Progenitor cell of endocrine pancreas (in vitro differentiated cells): ENCODE data around the gene MBIP. TPM values are rescaled to one million over a fixed set of nuclear protein-coding genes. Genes with fewer than 3 reads are reported as not detected.
"Not testable (repeated sequence)": the region's sequence is repeated elsewhere in the genome, so short reads cannot be mapped to it uniquely, and the experiment has no call there.

Source experiments
- DNase-seq: peaks from one replicate; pipeline ENCODE4 v3.0.0; 2021; ENCODE audit warnings: low spot score; ENCODE audit not compliant: unreplicated experiment
- H3K27ac Mint-ChIP-seq: 2 replicates; pipeline ENCODE4 v1.8.0; 2021; ENCODE audit warnings: mild to moderate bottlenecking, moderate library complexity, mixed read lengths
- H3K27me3 Mint-ChIP-seq: 2 replicates; pipeline ENCODE4 v1.8.0; 2021; ENCODE audit warnings: mixed read lengths
- H3K36me3 Mint-ChIP-seq: 2 replicates; pipeline ENCODE4 v1.8.0; 2022; ENCODE audit warnings: mixed read lengths; ENCODE audit not compliant: insufficient read depth
- H3K4me1 Mint-ChIP-seq: 2 replicates; pipeline ENCODE4 v1.8.0; 2021; ENCODE audit warnings: low read depth, mixed read lengths
- H3K4me3 Mint-ChIP-seq: 2 replicates; pipeline ENCODE4 v1.8.0; 2021; ENCODE audit warnings: low read depth, mild to moderate bottlenecking, moderate library complexity, mixed read lengths
- H3K9me3 Mint-ChIP-seq: 2 replicates; pipeline ENCODE4 v1.8.0; 2021; ENCODE audit warnings: low read depth, mixed read lengths
- CTCF ChIP-seq: fragments of 200-600 bp; sonication (generic); IDR thresholded peaks from one replicate; pipeline ENCODE4 v1.5.0; 2021; ENCODE audit warnings: antibody characterized with exemption, mild to moderate bottlenecking; ENCODE audit not compliant: unreplicated experiment
- total RNA-seq: library from RNA; stranded (reverse); gene quantifications from 2 replicates; pipeline ENCODE4 v1.2.1, GENCODE V29; 2021

Gene MBIP
- total RNA-seq, 1 donor from 2014 or later, result 32.8 TPM

DNA sequence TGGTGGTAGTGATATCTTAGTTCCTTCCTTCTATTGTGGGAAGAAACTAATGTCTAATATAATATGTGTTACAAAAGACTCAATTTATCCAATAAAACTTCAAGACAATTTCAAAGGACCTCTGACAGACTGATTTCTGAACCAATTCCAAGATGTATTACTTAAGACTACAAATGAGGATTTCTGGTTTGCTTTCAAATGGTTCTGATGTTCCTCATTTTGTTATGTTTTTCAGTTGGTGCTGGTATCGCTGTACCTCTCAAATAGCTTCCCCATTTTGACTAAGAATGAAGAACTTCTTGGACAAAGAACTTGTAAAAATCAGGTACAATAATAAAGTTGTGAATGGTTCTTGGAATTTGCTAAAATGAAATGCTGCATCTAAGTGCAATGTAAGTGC, 19.4 kb upstream of the MBIP start:
- Mint-ChIP-seq H3K4me3 (no peak overlapping the region), H3K27ac (no peak overlapping the region), H3K36me3 (no peaks in the 10 kb centered on the region), H3K27me3 (peaks cover 42% of the 10 kb centered on the region), H3K4me1 (no peaks in the 10 kb centered on the region), H3K9me3 (peaks cover 3% of the 10 kb centered on the region)
- no peak for DNase-seq
- no peak for TF ChIP-seq CTCF

- H3K27ac Mint-ChIP-seq, result no peak overlapping the region
- TF ChIP-seq CTCF, result no peak
- H3K36me3 Mint-ChIP-seq, result no peaks in the 10 kb centered on the region
- no peaks in the 10 kb centered on the region for H3K9me3 Mint-ChIP-seq
- no peak for DNase-seq
- peaks cover 20% of the 10 kb centered on the region for H3K27me3 Mint-ChIP-seq
- H3K4me3 Mint-ChIP-seq, result no peak overlapping the region
- no peaks in the 10 kb centered on the region for H3K4me1 Mint-ChIP-seq
Observed at GRCh38 chr14:36333119-36333518, 12.7 kb upstream of the MBIP start.

GRCh38 chr14:36327573-36327972, 7.1 kb upstream of the MBIP start:
- H3K36me3 Mint-ChIP-seq, H3K27ac Mint-ChIP-seq, H3K4me1 Mint-ChIP-seq, H3K9me3 Mint-ChIP-seq, DNase-seq, H3K4me3 Mint-ChIP-seq: not testable (repeated sequence)
- peaks cover 35% of the 10 kb centered on the region for H3K27me3 Mint-ChIP-seq

DNA sequence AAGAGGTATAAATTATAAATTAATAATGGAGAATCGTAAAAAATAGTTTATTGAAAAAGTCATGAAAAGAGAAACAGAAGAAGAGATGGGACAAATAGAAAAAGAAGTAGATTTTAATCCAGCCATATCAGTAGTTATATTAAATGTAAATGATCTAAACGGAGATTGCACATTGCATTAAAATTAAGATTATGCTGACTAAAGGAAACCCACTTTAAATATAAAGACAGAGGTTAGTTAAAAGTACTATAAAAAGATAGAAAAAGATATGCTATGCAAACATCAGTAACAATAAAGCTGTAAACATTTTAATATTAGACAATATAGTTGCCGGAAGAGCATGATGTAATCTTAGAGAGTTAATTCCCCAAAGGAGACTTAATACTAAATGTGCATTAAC, 5.4 kb upstream of the MBIP start:
- no peak for DNase-seq
- Mint-ChIP-seq H3K4me3 (no peak overlapping the region), H3K36me3 (no peaks in the 10 kb centered on the region), H3K9me3 (peaks cover 8% of the 10 kb centered on the region), H3K27me3 (peaks cover 31% of the 10 kb centered on the region), H3K4me1 (peaks cover under 1% of the 10 kb centered on the region), H3K27ac (no peak overlapping the region)
- TF ChIP-seq CTCF, result no peak

GRCh38 chr14:36324897-36325296, 4.5 kb upstream of the MBIP start:
- Mint-ChIP-seq H3K27ac (no peak overlapping the region), H3K27me3 (peaks cover 34% of the 10 kb centered on the region), H3K4me3 (no peak overlapping the region), H3K9me3 (peaks cover 10% of the 10 kb centered on the region), H3K4me1 (peaks cover 5% of the 10 kb centered on the region), H3K36me3 (no peaks in the 10 kb centered on the region)
- TF ChIP-seq CTCF, result no peak
- DNase-seq, result no peak

DNA sequence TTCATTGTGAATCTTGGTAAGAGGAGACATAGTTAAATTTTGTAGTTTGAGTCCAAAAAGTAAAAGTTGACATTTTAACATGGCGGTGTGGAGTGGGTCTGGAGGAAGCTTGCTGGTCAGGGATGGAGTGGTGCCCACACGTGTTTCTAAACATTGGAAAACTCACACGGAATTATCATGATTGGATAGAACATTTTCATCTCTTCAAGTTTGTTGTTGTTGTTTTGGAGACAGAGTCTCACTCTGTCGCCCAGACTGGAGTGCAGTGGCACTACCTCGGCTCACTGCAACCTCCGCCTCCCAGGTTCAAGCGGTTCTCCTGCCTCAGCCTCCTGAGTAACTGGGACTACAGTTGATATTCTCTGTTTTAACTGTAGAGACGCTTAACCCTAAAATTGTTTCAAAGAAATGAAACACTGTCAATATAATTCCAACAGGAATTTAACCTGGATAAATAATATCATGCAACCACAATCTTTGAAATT, 502 bp upstream of the MBIP start:
- H3K27ac Mint-ChIP-seq, result peak overlapping the region; percentile 98
- peaks cover 14% of the 10 kb centered on the region for H3K4me1 Mint-ChIP-seq
- TF ChIP-seq CTCF, result no peak
- peaks cover 2% of the 10 kb centered on the region for H3K9me3 Mint-ChIP-seq
- DNase-seq, result no peak
- H3K4me3 Mint-ChIP-seq, result peak overlapping the region; percentile 92
- H3K27me3 Mint-ChIP-seq, result peaks cover 24% of the 10 kb centered on the region
- no peaks in the 10 kb centered on the region for H3K36me3 Mint-ChIP-seq
